HCT116 (cell line): Measurements from ENCODE around the gene GHRHR. TPM values are rescaled to one million over a fixed set of nuclear protein-coding genes. Genes with fewer than 3 reads are reported as not detected.

Experiments
- ATAC-seq: fragments of 200-7000 bp; cut with Tn5 transposase; 2 replicates; pipeline ENCODE4 v1.9.1; 2020; ENCODE audit warnings: mild to moderate bottlenecking, moderate library complexity
- BruUV-seq: library from RNA; stranded (reverse); fragments of 400-500 nt; replicated peaks from 2 replicates; lab custom pipeline; 2021; lab: Mats Ljungman, UMichigan
- CTCF ChIA-PET: fragments of 300-600 bp; sonication (Branson Sonifier 250); formaldehyde crosslinking; loops from one replicate; lab custom pipeline; 2021; ENCODE audit warnings: antibody characterized with exemption; lab: Charles Lee
- POLR2A ChIA-PET: fragments of 300-600, 350-600 bp; sonication (Branson Sonifier 250); formaldehyde crosslinking; loops from one replicate; lab custom pipeline; 2021; ENCODE audit warnings: antibody characterized with exemption; lab: Charles Lee
- RAD21 ChIA-PET, 2 experiments: fragments of 300-600 bp; sonication (Branson Sonifier 250); formaldehyde crosslinking; loops; one replicate each; lab custom pipeline; 2023; ENCODE audit warnings: low total read pairs in 2 of 2; ENCODE audit not compliant: uncharacterized antibody in 2 of 2, unreplicated experiment in 2 of 2, low non-redundant PET in 1 of 2; lab: Charles Lee
- DNase-seq: peaks from one replicate; pipeline ENCODE4 v3.0.0-alpha.2; 2010; ENCODE audit warnings: low read depth, low spot score
- H2AFZ ChIP-seq: fragments of 200-600 bp; shearing (Covaris generic), sonication (generic); 2 replicates; pipeline ENCODE4 v1.6.1; 2017; ENCODE audit warnings: low read depth, mixed run types, mixed read lengths, antibody characterized with exemption, low read length; ENCODE audit not compliant: poor library complexity, severe bottlenecking
- H3K27ac ChIP-seq: 2 replicates; pipeline ENCODE4 v1.5.1; 2012; ENCODE audit warnings: low read depth, low read length
- H3K27me3 ChIP-seq: fragments of 200-600 bp; sonication (generic); 2 replicates; pipeline ENCODE4 v1.6.1; 2016; ENCODE audit warnings: mixed run types, low read length, mixed read lengths; ENCODE audit not compliant: insufficient read depth
- H3K36me3 ChIP-seq, 2 experiments: fragments of 200-500 bp in 1 of 2; fragments of 200-600 bp in 1 of 2; sonication (Bioruptor generic) in 1 of 2; sonication (generic) in 1 of 2; 2 replicates each; pipeline versions ENCODE4 v1.5.1 to v1.6.1; 2014 to 2016; ENCODE audit warnings: low read length in 2 of 2, inconsistent platforms in 1 of 2, mixed read lengths in 1 of 2, mixed run types in 1 of 2; ENCODE audit not compliant: insufficient read depth in 2 of 2, control insufficient read depth in 1 of 2
- H3K4me1 ChIP-seq, 2 experiments: fragments of 200-600 bp in 1 of 2; sonication (generic) in 1 of 2; 2 replicates each; pipeline versions ENCODE4 v1.5.1 to v1.6.1; 2012 to 2017; ENCODE audit warnings: low read length in 2 of 2, inconsistent platforms in 1 of 2, mild to moderate bottlenecking in 1 of 2, mixed read lengths in 1 of 2, mixed run types in 1 of 2, moderate library complexity in 1 of 2; ENCODE audit not compliant: insufficient read depth in 2 of 2, control insufficient read depth in 1 of 2
- H3K4me2 ChIP-seq: fragments of 200-600 bp; sonication (generic); 2 replicates; pipeline ENCODE4 v1.6.1; 2017; ENCODE audit warnings: mixed run types, low read length, mixed read lengths
- H3K4me3 ChIP-seq, 2 experiments: fragments of 200-600 bp in 1 of 2; sonication (generic) in 1 of 2; replicated peaks in 1 of 2; 2 replicates each; pipeline ENCODE4 v1.5.1; 2011 to 2016; ENCODE audit warnings: low read length in 2 of 2, control low read depth in 1 of 2, low read depth in 1 of 2, mild to moderate bottlenecking in 1 of 2, mixed read lengths in 1 of 2, mixed run types in 1 of 2
- H3K79me2 ChIP-seq: fragments of 200-600 bp; sonication (generic); 2 replicates; pipeline ENCODE4 v1.6.1; 2017; ENCODE audit warnings: mild to moderate bottlenecking, mixed run types, low read length, moderate library complexity, mixed read lengths; ENCODE audit not compliant: insufficient read depth
- H3K9ac ChIP-seq: fragments of 200-600 bp; sonication (generic); 2 replicates; pipeline ENCODE4 v1.6.1; 2016; ENCODE audit warnings: low read length, mixed read lengths
- H3K9me2 ChIP-seq: fragments of 200-600 bp; sonication (generic), shearing (Covaris generic); 2 replicates; pipeline ENCODE4 v1.6.1; 2017; ENCODE audit warnings: mixed run types, mild to moderate bottlenecking, moderate library complexity; ENCODE audit not compliant: insufficient read depth
- H3K9me3 ChIP-seq, 2 experiments: fragments of 200-500 bp in 1 of 2; fragments of 200-600 bp in 1 of 2; sonication (Bioruptor generic) in 1 of 2; sonication (generic) in 1 of 2; 2 replicates each; pipeline ENCODE4 v1.6.1; 2014 to 2017; ENCODE audit warnings: low read length in 2 of 2, mixed read lengths in 2 of 2, inconsistent platforms in 1 of 2, low read depth in 1 of 2, mild to moderate bottlenecking in 1 of 2, mixed run types in 1 of 2, moderate library complexity in 1 of 2; ENCODE audit not compliant: control insufficient read depth in 1 of 2, insufficient read depth in 1 of 2
- H4K20me1 ChIP-seq: fragments of 200-600 bp; sonication (generic), shearing (Covaris generic); 2 replicates; pipeline ENCODE4 v1.6.1; 2017; ENCODE audit warnings: mixed run types, mild to moderate bottlenecking, moderate library complexity; ENCODE audit not compliant: insufficient read depth
- EGR1 ChIP-seq: IDR thresholded peaks from 2 replicates; pipeline ENCODE4 v1.6.1; 2012; ENCODE audit warnings: low read depth
- FOSL1 ChIP-seq: IDR thresholded peaks from 2 replicates; pipeline ENCODE4 v1.6.1; 2012; ENCODE audit warnings: low read depth
- MAX ChIP-seq: IDR thresholded peaks from 2 replicates; pipeline ENCODE4 v1.6.1; 2012
- POLR2A ChIP-seq: IDR thresholded peaks from 2 replicates; pipeline ENCODE4 v1.7.0; 2011; ENCODE audit warnings: borderline replicate concordance; ENCODE audit not compliant: insufficient read depth, insufficient read length; ENCODE audit errors: extremely low read depth
- SP1 ChIP-seq: IDR thresholded peaks from 2 replicates; pipeline ENCODE4 v1.6.1; 2012; ENCODE audit warnings: low read depth
- ZBTB33 ChIP-seq: IDR thresholded peaks from 2 replicates; pipeline ENCODE4 v1.6.1; 2011; ENCODE audit warnings: mild to moderate bottlenecking, low read length, moderate library complexity; ENCODE audit not compliant: insufficient replicate concordance; ENCODE audit errors: extremely low read depth
- intact Hi-C: fragments of 100-400 bp; cut with micrococcal nuclease; formaldehyde crosslinking; loops from 2 replicates; pipeline ENCODE4 v1.10.0; 2022
- total RNA-seq: library from RNA; stranded (reverse); gene quantifications from one replicate; pipeline ENCODE4 v1.2.1, GENCODE V29; 2021; ENCODE audit not compliant: unreplicated experiment

The GHRHR gene
- total RNA-seq, 1 experiment from 2014 or later, result not detected

DNA sequence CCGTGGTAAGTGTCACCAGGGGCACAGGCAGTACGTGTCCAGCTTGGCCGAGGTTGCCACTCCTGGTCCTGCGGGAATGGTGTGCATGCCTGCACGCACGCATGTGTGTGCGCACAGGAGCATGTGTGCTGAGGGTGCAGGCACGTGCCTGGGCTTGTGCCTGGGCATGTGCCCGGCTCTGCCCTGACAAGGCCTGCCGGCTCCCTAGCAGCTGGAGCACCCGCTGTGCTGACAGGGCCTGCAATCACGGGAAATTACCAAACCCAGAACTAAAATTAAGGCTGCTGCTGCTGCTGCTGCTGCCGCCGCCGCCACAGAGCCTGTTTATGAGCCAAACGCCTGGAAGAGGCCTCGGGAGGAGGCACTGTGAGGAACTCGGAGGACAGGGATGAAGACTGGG, 28.7 kb downstream of the GHRHR start (continued):
- TF ChIP-seq ZBTB33 (no peak), SP1 (no peak)

- BruUV-seq, result no TSS peak
- Histone ChIP-seq H3K9ac (no peak overlapping the region), H3K4me1 (no peaks in the 10 kb centered on the region), H3K4me2 (no peak overlapping the region), H2AFZ (no peak overlapping the region), H3K27me3 (no peaks in the 10 kb centered on the region), H3K27ac (no peak overlapping the region), H3K36me3 (no peaks in the 10 kb centered on the region), H4K20me1 (no peaks in the 10 kb centered on the region), H3K4me3 (no peak overlapping the region), H3K9me2 (no peaks in the 10 kb centered on the region), H3K9me3 (no peaks in the 10 kb centered on the region), H3K79me2 (no peaks in the 10 kb centered on the region)
- no peak for ATAC-seq
- ChIA-PET POLR2A (no interaction called here), CTCF (no interaction called here), RAD21 (interaction anchor here in 1 of 2 experiments (1.2 kb wide), 1 partner anchor 9 kb away, joined by 3 read pairs; no protein-coding TSS in a partner anchor)
- DNase-seq, result no peak
- TF ChIP-seq MAX (no peak), POLR2A (no peak), FOSL1 (no peak), EGR1 (no peak)
- intact Hi-C loops, result no loop called here
Observed at GRCh38 chr7:30994206-30995100, 30.7 kb downstream of the GHRHR start.
